Measurements from ENCODE around the gene IFNA1.
"Not testable (repeated sequence)": the region's sequence is repeated elsewhere in the genome, so short reads cannot be mapped to it uniquely, and the experiment has no call there.

Gene IFNA1

DNA sequence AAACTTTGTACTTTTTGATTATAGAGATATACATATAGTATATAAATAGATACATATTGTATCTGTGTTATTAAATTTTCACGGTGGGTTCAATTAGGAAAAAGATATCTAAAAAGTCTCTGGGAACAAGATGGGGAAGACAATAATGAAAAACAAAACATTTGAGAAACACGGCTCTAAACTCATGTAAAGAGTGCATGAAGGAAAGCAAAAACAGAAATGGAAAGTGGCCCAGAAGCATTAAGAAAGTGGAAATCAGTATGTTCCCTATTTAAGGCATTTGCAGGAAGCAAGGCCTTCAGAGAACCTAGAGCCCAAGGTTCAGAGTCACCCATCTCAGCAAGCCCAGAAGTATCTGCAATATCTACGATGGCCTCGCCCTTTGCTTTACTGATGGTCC lies at the start of gene IFNA1:
Gene IFNA1, plus strand, starts transcription at position 301 of the 400 bp plus-strand sequence. Its CDS starts 69 bp downstream, at position 370.
- no peak for DNase-seq

DNA sequence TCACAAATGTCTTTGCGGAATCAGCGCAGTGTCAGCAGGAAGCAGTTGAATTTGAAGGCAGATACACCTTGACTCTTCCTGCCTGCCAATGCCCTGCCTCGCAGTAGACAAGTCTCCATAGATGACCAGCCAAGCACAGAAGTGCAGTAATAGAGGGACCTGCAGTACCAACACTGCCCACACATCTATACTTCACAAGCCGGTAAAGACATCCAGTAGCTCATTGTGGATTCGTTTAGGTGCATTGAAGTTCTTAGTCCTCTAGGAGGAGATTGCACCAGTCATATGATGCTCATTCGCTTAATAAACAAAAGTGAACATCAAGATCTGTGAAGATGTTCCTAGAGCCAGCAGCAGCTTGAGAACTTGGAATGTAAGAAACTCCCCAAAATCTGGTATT lies 48.0 kb upstream of the IFNA1 start:
- DNase-seq, result no peak

DNA sequence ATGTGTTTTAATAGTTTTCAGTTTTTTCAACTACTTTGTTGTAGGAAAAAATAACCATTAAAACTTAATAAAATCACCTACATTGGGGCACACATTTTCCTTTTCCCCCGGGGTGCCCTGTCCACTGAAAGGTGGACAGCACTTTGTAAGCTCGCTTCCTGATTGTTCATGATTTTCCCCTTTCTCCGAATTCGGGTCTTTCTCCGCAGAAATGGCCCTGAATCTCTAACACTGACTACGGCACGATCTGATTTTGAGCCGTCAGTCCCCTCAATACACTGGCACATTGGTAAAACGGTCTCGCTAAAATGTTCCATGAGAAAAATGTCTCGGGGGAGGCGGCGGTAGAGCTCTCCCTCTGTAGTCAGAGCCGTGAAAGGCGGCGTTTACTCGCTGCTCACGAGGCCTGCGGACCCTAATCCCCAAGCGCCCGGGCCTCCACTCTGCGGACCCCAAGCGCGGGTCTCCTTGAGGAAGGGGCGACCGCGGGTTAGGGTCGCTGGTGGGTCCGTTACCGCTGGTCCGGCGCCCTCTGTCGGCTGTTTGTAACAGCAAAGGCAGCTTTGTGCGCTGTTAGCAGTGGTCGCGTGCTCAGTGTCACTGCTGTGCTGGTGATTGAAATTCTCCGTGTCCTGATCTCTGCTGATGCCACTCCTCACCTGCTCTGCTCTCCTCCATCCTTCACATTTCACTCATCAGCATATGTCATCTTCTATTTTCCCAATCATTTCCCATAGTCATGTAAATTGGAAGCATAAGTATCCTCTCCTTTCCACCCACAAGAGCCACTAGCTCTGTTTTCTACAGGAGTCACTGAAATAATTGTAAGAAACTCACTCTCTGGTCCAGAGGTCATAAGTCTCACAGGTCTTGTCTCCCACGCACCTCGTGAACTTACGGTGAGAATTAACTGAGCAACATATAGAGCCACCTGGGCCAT lies 44.2 kb upstream of the IFNA1 start:
- DNase-seq, result peak; percentile 24

DNA sequence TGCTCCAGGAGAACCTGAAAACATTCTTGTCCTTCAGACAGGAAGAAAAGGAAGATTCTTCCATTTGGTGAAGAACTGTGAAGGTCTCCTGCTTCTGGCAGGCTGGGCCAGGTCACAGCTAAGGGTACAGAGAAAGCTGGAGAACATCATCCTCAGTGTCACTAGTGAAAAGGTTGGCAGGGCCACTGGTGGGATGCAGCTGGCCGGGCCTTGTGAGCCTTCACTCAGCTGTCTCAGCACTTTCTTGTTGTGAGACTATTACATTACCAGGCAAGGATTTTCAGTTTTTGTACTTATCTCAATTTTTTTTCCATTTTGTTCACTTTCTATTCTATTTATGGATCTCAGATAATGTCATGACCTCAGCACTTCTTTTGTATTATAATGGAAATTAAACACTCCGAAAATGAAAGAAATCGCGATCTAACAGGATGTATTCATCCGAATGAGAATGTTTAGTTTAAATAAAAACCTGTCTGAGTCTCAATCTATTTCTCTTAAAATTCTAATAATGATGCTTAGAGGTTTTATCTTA lies 41.2 kb upstream of the IFNA1 start:
- DNase-seq, result no peak

DNA sequence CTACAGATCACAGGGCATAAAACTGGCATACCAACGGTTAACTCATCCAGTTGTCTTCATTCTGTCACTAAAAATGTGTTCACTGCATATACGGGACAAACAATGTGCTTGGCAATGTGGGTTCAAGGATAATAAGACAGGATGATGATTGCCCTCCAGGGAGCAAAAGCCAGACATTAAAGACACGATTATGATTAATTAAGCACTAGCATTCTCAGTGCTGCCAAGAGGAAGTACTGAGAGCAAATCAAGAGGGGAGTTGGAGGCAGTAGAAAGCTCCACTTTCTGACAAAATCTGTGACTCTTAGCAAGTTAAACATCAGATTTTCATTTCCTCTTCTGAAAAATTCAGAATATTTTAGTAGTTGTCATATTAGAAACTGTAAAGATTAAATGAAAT lies 40.3 kb upstream of the IFNA1 start:
- DNase-seq, result no peak

DNA sequence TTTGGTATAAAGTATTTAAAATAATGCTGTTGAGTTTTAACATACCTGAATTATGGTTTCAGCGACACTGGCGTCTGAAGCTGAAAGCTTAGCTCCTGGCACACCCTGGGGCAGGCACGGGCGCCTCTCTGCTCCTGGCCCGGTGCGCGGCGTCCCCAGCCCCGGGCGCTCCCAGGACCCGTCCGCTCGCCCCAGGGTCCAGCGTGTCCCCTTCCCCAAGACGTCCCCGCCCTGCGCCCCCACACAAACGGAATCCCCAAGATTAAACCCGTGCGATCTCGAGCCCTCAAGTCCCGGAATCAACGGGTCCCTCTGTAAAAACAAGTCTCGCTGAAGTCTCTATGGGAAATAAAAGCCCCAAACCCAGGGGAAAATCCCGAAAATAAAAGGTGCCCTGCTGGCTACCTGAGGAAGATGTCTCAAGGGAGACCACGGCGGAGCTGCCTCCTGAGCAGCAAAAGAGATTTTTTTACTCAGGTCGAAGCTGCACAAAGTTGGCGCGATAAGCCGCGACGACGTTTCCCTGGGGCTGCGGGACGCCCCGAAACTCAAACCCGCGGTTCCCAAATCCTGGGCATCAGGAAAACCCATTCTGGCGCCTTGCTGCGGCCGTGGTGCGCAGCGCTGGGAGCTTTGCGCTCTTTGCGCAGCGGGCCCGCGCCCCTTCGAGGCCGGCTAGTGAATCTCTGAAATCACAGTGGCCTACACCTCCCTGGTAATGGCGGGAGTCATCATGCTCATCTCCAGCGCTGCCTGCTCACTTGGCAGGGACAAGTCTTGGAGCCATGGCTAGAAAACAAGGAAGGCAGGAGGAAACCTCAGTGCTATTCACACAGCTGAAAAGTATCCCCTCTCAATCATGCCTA lies 37.6 kb upstream of the IFNA1 start:
- no peak for DNase-seq

DNA sequence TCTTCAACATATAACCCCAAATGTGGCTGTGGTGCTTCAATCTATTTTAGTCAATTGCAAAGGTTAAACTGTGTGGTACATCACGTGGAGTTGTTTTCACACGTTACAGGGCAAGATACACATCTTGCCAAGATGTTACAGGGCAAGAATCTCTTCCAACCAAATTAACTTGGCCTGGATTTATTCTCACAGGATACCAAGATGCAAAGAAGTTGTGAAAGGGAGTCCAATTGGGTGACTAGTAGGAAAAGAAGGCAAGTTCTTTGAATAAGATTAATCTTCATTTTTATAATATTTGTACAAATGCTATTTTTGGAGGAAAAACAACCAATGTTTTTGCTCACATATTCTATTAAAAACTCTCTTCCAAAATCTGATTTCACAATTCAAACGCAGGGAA lies 36.1 kb upstream of the IFNA1 start:
- DNase-seq, result no peak

DNA sequence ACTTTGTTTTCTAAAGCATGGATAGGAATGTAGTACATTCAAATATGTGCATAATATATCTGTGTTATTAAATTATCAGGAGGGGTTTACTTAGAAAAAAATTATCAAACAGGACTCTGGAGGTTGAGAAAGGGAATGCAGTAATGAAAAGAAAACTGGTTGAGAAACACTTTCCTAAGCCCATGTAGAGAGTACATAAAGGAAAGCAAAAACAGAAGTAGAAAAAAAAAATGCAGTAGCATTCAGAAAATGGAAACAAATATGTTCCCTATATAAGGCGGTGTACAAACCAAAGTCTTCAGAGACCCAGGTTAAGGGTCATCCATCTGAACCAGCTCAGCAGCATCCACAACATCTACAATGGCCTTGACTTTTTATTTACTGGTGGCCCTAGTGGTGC lies 31.4 kb upstream of the IFNA1 start, which contains the start of gene IFNA8:
Gene IFNA8, plus strand, starts transcription at position 301 of the 400 bp plus-strand sequence. Its CDS starts 60 bp downstream, at position 361.
- DNase-seq, result no peak

DNA sequence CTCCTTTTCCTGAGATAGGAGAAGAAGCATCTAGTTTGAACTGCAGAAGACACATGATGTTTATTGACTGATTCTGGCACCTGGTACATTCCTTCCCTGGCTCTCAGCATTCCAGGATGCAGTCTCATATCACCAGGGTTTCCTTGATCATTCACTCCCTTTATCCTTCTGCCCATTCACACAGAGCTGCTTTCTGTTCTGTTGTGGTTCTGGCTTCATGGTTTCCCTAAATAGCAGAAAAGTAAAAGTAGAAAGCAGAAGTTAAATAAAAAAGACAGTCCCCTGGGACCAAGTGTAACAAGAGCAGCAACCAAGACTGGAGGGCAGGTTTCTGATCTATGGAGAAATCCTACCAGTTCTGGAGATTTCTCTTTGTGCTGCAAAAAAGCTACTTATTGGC lies 28.1 kb upstream of the IFNA1 start:
- no peak for DNase-seq

DNA sequence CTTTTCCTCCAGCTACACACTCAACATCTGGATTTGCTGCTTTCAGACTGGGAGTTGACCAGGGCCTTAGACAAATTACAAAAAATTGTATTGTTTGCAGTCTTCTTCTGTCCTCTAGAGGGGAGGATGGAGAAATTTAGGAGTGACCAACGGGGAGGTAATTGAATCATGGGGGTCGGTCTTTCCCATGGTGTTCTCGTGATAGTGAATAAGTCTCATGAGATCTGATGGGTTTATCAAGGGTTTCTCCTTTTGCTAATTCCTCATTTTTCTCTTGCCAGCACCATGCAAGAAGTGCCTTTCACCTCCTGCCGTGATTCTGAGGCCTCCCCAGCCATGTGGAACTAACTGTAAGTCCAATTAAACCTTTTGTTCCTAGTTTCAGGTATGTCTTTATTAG lies 27.1 kb upstream of the IFNA1 start:
- DNase-seq, result no peak

DNA sequence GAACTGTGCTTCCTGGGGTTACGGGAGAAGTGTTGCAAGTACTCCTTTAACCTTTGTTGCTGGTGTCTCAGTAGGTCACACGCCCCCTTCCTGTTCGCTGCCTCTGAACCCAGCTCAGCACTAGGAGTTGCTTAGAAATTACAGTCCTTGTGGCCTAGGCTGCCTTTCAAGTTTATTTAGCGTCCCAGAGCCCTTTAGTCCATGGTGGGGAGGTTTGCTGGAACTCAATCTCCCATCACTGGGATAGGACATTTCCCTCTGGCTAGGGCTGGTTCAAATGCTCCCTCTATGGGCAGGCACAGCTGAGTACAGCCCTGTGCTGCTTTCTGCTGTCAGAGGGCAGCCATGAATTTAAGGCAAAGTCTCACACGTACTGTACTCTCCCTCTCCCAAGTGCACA lies 26.6 kb upstream of the IFNA1 start:
- DNase-seq, result no peak

DNA sequence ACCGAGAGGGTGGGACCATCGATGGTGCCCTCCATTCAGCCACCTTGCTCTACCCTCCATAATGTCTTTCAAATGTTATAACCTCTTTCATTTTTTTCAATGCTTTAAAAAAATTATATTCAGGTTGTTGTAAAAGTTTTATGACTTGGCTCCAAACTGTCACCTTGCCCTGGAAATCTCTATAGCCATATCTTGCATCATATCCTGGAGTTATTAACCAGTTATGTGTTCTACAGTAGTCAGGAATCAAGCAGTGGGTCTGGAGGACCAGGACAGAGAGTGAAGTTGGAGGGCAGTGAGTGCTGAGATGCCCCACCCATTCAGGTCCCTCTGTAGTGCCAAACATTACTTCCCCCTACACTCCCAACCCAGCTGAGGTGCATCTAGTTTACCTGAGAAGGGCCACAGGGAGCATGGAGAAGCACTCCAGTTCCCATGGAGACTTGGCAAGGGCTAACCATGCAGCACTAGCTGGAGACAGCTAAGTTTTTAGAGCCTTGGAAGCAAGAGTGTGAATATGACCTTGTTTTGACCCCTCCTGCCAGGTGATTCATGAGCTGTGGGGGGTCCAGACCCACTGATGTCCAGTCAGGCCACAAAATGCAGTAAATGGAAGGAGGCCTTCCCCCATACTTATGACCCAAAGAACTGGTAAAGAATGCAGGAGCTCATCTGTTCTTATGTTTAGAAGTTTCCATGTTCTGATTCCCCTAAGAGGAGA lies 25.9 kb upstream of the IFNA1 start:
- DNase-seq, result no peak

DNA sequence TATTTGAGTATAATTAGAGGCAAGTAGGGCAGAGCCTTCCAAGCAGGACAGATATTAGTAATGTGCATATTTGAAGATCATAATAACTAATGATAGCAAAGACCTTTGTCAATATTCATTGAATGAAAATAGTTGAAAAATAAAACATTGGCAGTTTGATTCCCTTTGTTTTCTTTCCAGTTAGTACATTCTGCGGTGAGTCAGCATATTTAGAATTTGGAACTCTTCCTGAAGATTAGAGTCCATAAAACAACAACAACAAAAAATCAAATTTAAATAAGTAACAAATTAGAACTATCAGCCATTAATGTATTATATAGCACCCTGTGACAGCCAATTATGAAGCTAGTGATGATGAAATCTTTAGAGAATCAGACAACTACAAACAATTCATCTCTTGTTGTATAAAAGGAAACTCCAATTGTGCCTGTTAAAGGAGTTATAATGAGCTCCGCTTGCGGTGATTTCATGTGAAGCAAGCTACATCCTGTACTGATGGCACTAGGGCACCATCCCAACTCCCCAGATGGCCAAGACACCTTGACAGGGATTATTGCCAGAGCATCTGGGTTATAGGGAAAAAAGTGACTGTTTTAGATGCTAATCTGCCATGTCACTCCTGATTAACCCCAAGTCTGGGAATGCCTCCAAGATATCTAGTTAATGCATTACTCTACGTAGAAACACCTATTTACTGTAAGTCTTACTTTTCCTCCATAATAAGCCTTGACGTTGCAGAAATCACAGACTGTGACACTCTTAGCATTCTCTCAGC lies 24.6 kb upstream of the IFNA1 start:
- DNase-seq, result no peak

DNA sequence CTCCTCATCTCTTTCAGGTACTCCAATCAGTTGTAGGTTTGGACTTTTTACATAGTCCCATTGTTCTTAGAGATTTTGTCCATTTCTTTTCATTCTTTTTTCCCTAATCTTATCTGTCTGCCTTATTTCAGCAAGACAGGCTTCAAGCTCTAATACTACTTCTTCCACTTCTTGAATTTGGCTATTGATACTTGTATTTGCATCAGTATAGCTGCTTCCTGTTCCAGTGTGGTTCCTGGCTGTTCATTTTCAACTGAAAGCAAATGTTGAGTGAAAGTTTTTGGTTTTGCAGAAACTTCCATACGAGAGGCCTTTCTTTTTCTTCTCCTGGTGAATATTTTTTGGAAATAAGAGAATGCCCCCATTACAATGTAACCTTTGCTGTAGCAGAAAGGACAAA lies 12.0 kb upstream of the IFNA1 start:
- no peak for DNase-seq

DNA sequence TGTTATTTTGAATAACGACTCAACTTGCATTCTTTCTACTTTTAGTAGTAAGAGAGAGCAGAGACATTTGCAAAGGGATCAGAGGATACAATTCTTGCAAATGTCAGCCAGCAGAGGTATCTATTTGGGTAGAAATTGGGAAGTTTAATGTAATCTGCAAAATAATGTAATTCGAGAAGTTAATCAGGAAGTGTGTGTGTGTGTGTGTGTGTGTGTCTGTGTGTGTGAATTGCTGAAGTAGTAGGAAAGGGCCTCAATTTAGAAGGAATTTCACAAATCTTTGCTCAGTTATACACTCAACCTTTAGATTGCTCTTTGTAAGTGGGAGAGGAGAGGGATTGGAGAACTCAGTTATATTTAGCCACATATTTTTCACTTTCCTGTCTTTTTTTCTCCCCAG lies 11.0 kb upstream of the IFNA1 start:
- DNase-seq, result no peak

DNA sequence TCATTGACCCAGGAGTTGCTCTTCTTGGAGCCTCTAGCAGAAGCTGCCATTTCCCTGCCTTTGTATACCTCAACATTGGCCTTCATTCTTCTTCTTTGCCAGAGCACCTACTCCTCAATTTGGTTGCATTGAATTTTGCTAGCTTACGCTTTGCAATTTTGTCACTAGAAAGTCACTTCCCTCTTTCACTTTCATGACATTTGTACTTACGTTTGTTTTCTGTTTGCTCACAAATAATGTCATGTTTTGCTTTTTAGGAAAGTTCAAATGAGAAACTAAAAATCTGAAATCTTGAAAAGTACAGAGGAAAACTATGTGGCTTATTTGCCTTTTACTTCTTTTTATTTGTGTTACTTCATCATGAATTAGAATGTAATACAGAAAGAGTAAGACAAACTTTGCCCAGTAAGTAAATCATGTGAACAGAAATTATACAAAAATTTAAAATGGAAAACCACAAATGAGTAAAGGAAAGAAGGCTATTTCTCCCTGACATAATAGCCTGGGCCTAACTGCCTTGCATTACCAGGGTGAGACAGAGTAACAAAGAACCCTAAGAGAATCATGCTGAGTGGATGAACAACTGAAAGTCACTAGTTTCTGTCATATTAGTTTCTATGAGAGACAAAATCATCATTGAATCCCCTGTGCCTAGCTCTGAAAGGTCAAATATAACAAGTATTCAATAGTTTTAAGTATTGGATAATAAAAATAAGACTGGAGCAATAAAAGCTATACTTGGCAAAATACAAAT lies 7.4 kb upstream of the IFNA1 start:
- no peak for DNase-seq

DNA sequence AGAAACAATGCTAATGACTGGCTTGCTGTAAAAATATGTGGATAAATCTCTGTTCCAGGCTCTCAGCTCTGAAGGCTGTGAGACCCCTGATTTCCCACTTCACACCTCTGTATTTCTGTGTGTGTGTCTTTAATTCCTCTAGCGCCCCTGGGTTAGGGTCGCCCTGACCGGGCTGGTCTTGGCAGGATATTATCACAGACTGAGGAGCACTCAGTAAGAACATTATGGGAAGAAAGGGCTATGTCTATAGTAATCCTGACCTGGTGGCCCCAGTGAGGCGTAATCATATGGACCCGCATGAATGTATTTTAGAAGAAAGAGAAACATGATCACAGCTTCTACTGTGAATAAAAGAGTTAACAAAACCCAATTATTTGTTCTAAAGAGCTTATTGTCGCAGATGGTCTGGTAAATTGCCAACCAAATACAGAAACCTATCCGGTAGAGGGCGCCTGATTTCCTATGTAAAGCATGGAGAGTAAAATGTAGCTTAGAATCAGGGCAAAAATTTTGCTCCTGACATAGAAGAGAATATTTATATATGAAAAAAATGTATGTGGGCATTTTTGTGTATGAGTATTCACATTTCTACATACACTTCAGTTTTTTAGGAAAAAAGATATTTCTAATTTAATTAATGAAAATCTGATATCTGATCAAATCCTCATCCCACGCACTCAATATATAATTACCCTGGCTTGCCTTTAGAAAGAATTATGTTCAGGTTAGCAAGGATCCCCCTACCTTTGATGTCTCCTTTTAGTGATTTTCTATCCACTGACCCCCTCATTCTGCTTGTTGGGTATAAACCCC lies 5.8 kb upstream of the IFNA1 start:
- DNase-seq, result peak; percentile 8

DNA sequence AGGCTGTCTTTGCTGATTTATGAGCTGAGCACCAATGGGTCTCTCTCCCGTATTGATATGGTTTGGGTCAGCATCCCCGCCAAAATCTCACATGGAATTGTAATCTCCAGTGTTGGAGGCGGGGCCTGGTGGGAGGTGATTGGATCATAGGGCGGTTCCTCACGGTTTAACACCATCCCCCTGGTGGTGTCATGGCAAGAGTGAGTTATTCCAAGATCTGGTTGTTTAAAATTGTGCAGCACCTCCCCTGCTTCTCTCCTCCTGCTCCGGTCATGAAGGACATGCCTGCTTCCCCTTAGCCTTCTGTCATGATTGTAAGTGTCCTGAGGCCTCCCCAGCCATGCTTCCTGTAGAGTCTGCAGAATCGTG lies 5.2 kb upstream of the IFNA1 start:
- not testable (repeated sequence) for DNase-seq

DNA sequence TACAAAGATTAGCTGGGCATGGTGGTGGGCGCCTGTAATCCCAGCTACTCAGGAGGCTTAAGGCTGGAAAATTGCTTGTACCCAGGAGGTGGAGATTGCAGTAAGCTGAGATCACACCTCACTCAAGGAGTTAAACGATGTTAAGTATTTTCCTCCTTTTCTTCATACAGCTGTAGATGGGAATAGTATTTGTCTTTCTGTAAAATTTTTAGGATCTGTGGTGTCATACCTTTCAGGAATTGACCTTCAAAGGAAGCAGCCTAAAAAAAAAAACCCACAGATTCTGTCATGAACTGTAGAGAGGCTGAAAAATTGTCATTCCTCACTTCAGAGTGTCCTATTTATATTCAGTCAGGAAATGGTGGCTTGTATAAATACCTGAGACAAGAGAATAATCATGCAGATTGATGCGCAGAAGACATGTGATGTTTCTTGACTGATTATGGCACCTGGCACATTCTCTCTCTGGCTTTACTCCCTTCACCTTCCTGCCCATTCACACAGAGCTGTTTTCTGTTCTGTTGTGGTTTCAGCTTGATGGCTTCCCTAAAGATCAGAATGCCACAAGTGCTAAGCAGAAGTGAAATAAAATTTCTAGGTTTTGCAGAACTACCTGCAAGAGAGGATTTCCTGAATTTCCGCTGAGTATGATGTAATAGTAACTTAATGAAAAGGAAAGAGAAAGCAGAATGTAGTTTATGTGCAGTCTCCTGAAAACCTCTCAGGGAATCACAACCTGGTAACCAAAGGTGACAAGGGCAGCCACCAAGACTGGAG lies 3.8 kb downstream of the IFNA1 start:
- peak; percentile 33 for DNase-seq

DNA sequence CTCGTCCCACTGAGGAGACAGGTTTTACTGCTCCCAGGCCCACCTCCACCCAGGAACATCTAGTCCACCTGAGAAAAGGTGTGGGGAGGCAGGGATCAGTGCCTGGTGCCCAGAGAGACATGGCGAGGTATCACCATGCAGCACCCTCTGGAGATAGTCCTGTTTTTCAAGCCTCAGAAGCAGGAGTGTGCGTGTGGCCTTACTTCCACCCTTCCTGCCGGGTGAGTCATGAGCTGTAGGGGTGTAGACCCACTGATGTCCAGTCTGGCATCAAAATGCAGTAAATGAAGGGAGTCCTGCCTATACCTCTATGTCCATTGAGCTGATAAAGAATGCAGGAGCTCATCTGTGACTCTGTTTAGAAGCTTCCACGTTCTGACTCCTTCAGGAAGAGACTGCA lies 9.1 kb downstream of the IFNA1 start:
- DNase-seq, result not testable (repeated sequence)
